Psoas muscle (tissue), 8 donors: ENCODE data around the gene MOV10L1. TPM values are rescaled to one million over a fixed set of nuclear protein-coding genes. Genes with fewer than 3 reads are reported as not detected.
"Not testable (repeated sequence)": the region's sequence is repeated elsewhere in the genome, so short reads cannot be mapped to it uniquely, and the experiment has no call there.

Experiments used
- ATAC-seq, 4 donors: fragments of 200-7000 bp; cut with Tn5 transposase; one replicate each; pipeline ENCODE4 v1.9.1; 2020; ENCODE audit warnings: moderate library complexity in 3 of 4, mild to moderate bottlenecking in 2 of 4
- DNase-seq, 2 donors: peaks; one replicate each; pipeline ENCODE4 v3.0.0-alpha.2; 2020
- H3K27ac ChIP-seq: fragments of 200-600 bp; one replicate; pipeline ENCODE4 v1.8.0; 2022
- H3K27me3 ChIP-seq, 3 donors: fragments of 200-600 bp in 1 of 3; one replicate each; pipeline versions ENCODE4 v1.6.1 to v1.8.0; 2013 to 2022; ENCODE audit warnings: low read length in 2 of 3, mild to moderate bottlenecking in 2 of 3, moderate library complexity in 1 of 3; ENCODE audit not compliant: insufficient read depth in 3 of 3
- H3K36me3 ChIP-seq, 2 donors: fragments of 200-600 bp in 1 of 2; one replicate each; pipeline versions ENCODE4 v1.6.1 to v1.8.0; 2013 to 2022; ENCODE audit warnings: low read depth in 1 of 2, mild to moderate bottlenecking in 1 of 2, moderate library complexity in 1 of 2; ENCODE audit not compliant: insufficient read depth in 1 of 2
- H3K4me1 ChIP-seq: fragments of 200-600 bp; one replicate; pipeline ENCODE4 v1.8.0; 2022
- H3K4me3 ChIP-seq: fragments of 200-600 bp; one replicate; pipeline ENCODE4 v1.8.0; 2022; ENCODE audit warnings: mild to moderate bottlenecking
- H3K9me3 ChIP-seq: fragments of 200-600 bp; one replicate; pipeline ENCODE4 v1.8.0; 2022
- WGBS, 3 donors: extraction: QIAGEN DNeasy Blood & Tissue Kit; methylation state at CpG; one replicate each; pipeline versions ENCODE4 v1.1.6 to v1.1.7; 2013; 5-methylcytosine and 5-hydroxymethylcytosine counted together
- intact Hi-C, 2 donors: fragments of 100-400 bp; cut with DNase I; formaldehyde crosslinking; loops; one replicate each; pipeline versions ENCODE4 v1.11.0 to v1.14.2; 2022
- polyA plus RNA-seq, 3 donors: library from polyadenylated mRNA; stranded (reverse); fragments of 200-250 nt; gene quantifications; one replicate each; pipeline ENCODE4 v1.2.3, GENCODE V29; 2013
- total RNA-seq, 4 donors: library from RNA; stranded (reverse); fragmentation: NEBNext Ultra II Directional in 2 of 4; extraction: Animal tissue kit (Norgen Biotek cat#: 25700) in 2 of 4; gene quantifications; one replicate each; pipeline versions ENCODE4 v1.2.1 to v1.2.4, GENCODE V29; 2021 to 2023
- TF ChIP-seq, protein P1 (sequence below): fragments of 200-600 bp; IDR thresholded peaks from one replicate; pipeline ENCODE4 v1.8.0; 2022; ENCODE audit warnings: antibody characterized with exemption
- donor health status: healthy with polysubstance abuse.
- donor health status: DM: no; HTN: no; CAD: no; lungs with moderate emphysema.
- donor health status: Bipolar disorder and iron deficiency.
- donor health status: healthy.
- donor health status: DM: yes; HTN: yes; CAD: no.
- donor health status: DM: no; HTN: no; CAD: no.
- donor health status: DM: no; HTN: no; CAD: no.
- donor health status: DM: yes; HTN: yes; CAD: no.

MOV10L1 gene
- total and polyA plus RNA-seq, 7 donors: 0.05 to 0.39 (median 0.07) TPM; not detected in 4

DNA sequence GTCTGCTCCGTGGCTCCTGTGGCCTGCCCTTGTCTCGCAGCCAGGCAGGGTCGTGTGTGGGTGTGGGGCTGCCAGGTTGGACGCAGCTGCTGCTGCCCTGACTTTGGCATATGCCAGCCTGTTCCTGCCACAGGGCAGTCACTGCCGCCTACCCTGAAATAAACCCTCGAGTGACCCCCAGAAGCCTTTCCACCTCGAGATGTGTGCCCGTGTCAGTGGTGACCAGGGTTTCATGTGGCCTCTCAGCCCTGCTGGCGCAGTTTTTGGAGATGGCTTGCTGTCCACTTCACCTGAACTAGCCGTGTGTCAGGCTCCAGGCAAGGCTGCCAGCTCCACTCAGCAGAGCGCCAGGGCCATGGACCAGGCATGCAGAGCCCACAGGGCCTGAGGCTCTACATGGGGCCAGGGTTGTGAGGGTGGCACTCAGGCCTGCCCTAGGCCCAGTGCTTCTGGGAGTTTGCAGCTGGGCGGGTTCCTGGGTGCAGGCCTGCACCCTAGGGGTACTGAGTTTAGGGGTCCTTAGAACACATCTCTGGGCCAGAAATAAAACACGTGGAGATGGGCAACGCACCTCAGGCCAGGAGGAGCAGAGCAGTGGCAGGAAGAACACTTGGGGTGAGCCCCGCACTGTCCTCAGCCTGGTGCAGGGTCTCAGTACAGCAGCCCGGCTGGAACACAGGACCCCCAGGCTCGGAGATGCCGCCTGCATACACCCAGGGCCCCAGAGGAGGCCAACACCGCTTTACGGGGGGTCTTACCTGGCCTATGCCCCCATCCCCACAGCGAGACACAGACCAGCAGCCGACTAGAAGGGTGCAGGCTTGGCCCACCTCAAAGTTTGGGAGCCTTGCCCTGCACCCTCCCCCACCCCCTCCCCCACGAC, 71.9 kb downstream of the MOV10L1 start:
- no peaks in the 10 kb centered on the region for H3K36me3 ChIP-seq
- H3K4me3 ChIP-seq: no peak overlapping the region
- peaks cover 0 to 32% (median 4%) of the 10 kb centered on the region in 3 donors for H3K27me3 ChIP-seq
- intact Hi-C loops: no loop called here
- ATAC-seq: no peak
- H3K4me1 ChIP-seq: no peaks in the 10 kb centered on the region
- DNase-seq: no peak
- WGBS, 3 donors: 78 to 84% (median 81%) methylated on average over 22 to 23 of the region's 23 CpGs
- H3K27ac ChIP-seq: no peak overlapping the region
- TF ChIP-seq, protein P1, sequence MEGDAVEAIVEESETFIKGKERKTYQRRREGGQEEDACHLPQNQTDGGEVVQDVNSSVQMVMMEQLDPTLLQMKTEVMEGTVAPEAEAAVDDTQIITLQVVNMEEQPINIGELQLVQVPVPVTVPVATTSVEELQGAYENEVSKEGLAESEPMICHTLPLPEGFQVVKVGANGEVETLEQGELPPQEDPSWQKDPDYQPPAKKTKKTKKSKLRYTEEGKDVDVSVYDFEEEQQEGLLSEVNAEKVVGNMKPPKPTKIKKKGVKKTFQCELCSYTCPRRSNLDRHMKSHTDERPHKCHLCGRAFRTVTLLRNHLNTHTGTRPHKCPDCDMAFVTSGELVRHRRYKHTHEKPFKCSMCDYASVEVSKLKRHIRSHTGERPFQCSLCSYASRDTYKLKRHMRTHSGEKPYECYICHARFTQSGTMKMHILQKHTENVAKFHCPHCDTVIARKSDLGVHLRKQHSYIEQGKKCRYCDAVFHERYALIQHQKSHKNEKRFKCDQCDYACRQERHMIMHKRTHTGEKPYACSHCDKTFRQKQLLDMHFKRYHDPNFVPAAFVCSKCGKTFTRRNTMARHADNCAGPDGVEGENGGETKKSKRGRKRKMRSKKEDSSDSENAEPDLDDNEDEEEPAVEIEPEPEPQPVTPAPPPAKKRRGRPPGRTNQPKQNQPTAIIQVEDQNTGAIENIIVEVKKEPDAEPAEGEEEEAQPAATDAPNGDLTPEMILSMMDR: no peak
- H3K9me3 ChIP-seq: no peaks in the 10 kb centered on the region

- ATAC-seq: no peak
- H3K36me3 ChIP-seq: no peaks in the 10 kb centered on the region
- no peak overlapping the region for H3K4me3 ChIP-seq
- peaks cover 0 to 30% (median 4%) of the 10 kb centered on the region in 3 donors for H3K27me3 ChIP-seq
- DNase-seq: no peak
- no peak overlapping the region for H3K27ac ChIP-seq
- H3K9me3 ChIP-seq: no peaks in the 10 kb centered on the region
- H3K4me1 ChIP-seq: no peaks in the 10 kb centered on the region
- intact Hi-C loops: no loop called here
- TF ChIP-seq, protein P1: no peak
- WGBS, 3 donors: 79 to 86% (median 82%) methylated on average over 10 of the region's 10 CpGs
Measured at GRCh38 chr22:50162391-50162956, 72.7 kb downstream of the MOV10L1 start.

GRCh38 chr22:50165436-50166123, 75.8 kb downstream of the MOV10L1 start:
- WGBS, 3 donors: 91 to 93% (median 93%) methylated on average over 28 of the region's 28 CpGs
- H3K9me3 ChIP-seq: no peaks in the 10 kb centered on the region
- DNase-seq (no peak), ATAC-seq (no peak)
- no peaks in the 10 kb centered on the region for H3K4me1 ChIP-seq
- intact Hi-C loops: no loop called here
- H3K36me3 ChIP-seq: no peaks in the 10 kb centered on the region
- TF ChIP-seq, protein P1: no peak
- peaks cover 0 to 23% (median 9%) of the 10 kb centered on the region in 3 donors for H3K27me3 ChIP-seq
- no peak overlapping the region for H3K27ac ChIP-seq
- H3K4me3 ChIP-seq: no peak overlapping the region

DNA sequence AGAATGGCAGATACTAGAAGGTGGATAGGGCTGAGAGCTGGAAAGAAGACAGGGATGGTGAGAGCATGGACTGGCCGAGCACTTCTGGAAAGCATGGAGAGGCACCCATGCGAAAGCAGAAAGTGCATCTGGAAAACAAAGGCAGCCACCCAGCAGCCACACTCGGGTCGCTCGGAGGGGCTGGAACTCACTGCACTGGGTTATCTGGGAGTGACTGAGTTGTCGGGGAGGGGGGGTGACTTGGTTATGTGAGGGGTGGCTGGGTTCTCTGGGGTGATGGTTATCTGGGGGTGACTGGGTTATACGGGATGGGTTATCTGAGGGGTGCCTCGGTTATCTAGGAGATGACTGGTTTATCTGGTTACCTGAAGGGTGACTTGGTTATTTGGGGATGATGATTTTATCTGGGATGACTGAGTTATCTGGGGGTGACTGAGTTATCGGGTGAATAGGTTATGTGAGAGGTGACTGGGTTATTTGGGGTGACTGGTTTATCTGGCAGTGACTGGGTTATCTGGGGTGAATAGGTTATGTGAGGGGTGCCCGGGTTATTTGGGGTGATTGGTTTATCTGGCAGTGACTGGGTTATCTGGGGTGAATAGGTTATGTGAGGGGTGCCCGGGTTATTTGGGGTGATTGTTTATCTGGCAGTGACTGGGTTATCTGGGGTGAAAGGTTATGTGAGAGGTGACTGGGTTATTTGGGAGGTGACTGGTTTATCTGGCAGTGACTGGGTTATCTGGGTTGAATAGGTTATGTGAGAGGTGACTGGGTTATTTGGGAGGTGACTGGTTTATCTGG, 78.1 kb downstream of the MOV10L1 start:
- no peak for DNase-seq

DNA sequence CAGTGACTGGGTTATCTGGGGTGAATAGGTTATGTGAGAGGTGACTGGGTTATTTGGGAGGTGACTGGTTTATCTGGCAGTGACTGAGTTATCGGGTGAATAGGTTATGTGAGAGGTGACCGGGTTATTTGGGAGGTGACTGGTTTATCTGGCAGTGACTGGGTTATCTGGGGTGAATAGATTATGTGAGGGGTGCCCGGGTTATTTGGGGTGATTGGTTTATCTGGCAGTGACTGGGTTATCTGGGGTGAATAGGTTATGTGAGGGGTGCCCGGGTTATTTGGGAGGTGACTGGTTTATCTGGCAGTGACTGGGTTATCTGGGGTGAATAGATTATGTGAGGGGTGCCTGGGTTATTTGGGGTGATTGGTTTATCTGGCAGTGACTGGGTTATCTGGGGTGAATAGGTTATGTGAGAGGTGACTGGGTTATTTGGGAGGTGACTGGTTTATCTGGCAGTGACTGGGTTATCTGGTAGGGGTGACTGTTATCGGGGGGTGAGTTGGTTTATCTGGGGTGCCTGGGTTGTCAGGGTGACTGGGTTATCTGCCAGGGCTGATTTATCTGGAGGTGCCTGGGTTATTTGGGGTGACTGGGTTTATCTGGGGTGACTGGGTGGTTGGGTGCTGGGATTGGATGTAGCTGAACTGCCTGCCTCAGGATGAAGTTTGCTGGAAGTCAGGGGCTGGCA, 78.8 kb downstream of the MOV10L1 start:
- H3K27ac ChIP-seq, H3K9me3 ChIP-seq, H3K4me3 ChIP-seq, H3K4me1 ChIP-seq, H3K36me3 ChIP-seq, ATAC-seq, intact Hi-C loops, DNase-seq: not testable (repeated sequence)
- WGBS, 3 donors: 88 to 89% (median 89%) methylated on average over 5 of the region's 5 CpGs
- peaks cover 0 to 36% (median 10%) of the 10 kb centered on the region in 3 donors for H3K27me3 ChIP-seq

More for the DNA sequence above, 78.1 kb downstream of the MOV10L1 start:
- Histone ChIP-seq H3K27ac (no peak overlapping the region), H3K9me3 (no peaks in the 10 kb centered on the region), H3K4me3 (no peak overlapping the region), H3K27me3 (peaks cover 0 to 37% (median 8%) of the 10 kb centered on the region in 3 donors), H3K36me3 (no peaks in the 10 kb centered on the region), H3K4me1 (no peaks in the 10 kb centered on the region)
- WGBS, 3 donors: 58 to 65% (median 61%) methylated on average over 11 of the region's 11 CpGs
- intact Hi-C loops: no loop called here
- TF ChIP-seq, protein P1: no peak
- ATAC-seq: no peak
